Fibroblast of lung (primary cell): ENCODE results near the gene TMEM51. TPM values are rescaled to one million over a fixed set of nuclear protein-coding genes. Genes with fewer than 3 reads are reported as not detected.

ENCODE experiments used
- DNase-seq, 2 donors: peaks; one replicate each; pipeline versions ENCODE4 v3.0.0 to v3.0.0-alpha.2; 2010; ENCODE audit warnings: low read depth in 2 of 2
- H2AFZ ChIP-seq: 2 replicates; pipeline ENCODE4 v1.5.1; 2012; ENCODE audit warnings: low read length, control low read depth, inconsistent platforms
- H3K27ac ChIP-seq: 2 replicates; pipeline ENCODE4 v1.5.1; 2011; ENCODE audit warnings: low read length, control low read depth; ENCODE audit not compliant: insufficient read depth
- H3K27me3 ChIP-seq: 2 replicates; pipeline ENCODE4 v1.5.1; 2011; ENCODE audit warnings: mild to moderate bottlenecking, low read length; ENCODE audit not compliant: control insufficient read depth, insufficient read depth
- H3K36me3 ChIP-seq: 2 replicates; pipeline ENCODE4 v1.5.1; 2011; ENCODE audit warnings: low read length; ENCODE audit not compliant: control insufficient read depth, insufficient read depth
- H3K4me1 ChIP-seq: 2 replicates; pipeline ENCODE4 v1.5.1; 2011; ENCODE audit warnings: low read length; ENCODE audit not compliant: control insufficient read depth, insufficient read depth; ENCODE audit errors: extremely low read depth
- H3K4me2 ChIP-seq: 2 replicates; pipeline ENCODE4 v1.5.1; 2011; ENCODE audit warnings: low read length, control low read depth; ENCODE audit not compliant: insufficient read depth; ENCODE audit errors: extremely low read depth
- H3K4me3 ChIP-seq, 4 experiments: fragments of 200-600 bp in 1 of 4; sonication (generic) in 1 of 4; replicated peaks in 1 of 4; 2 replicates each; pipeline ENCODE4 v1.5.1; 2011 to 2016; ENCODE audit warnings: low read length in 4 of 4, low read depth in 3 of 4, mild to moderate bottlenecking in 3 of 4, control low read depth in 2 of 4, inconsistent platforms in 1 of 4, mixed read lengths in 1 of 4; ENCODE audit not compliant: insufficient read depth in 1 of 4; ENCODE audit errors: control extremely low read depth in 1 of 4
- H3K79me2 ChIP-seq: 2 replicates; pipeline ENCODE4 v1.5.1; 2012; ENCODE audit warnings: mild to moderate bottlenecking, low read length, inconsistent platforms; ENCODE audit not compliant: control insufficient read depth, insufficient read depth
- H3K9ac ChIP-seq: 2 replicates; pipeline ENCODE4 v1.5.1; 2011; ENCODE audit warnings: mild to moderate bottlenecking, low read length, control low read depth; ENCODE audit not compliant: insufficient read depth
- H3K9me3 ChIP-seq: 2 replicates; pipeline ENCODE4 v1.5.1; 2012; ENCODE audit warnings: low read depth, low read length; ENCODE audit not compliant: control insufficient read depth, insufficient read depth
- H4K20me1 ChIP-seq: 2 replicates; pipeline ENCODE4 v1.5.1; 2011; ENCODE audit warnings: low read length; ENCODE audit not compliant: control insufficient read depth, insufficient read depth; ENCODE audit errors: extremely low read depth
- CTCF ChIP-seq, 2 donors: IDR thresholded peaks in 1 of 2; conservative IDR thresholded peaks in 1 of 2; 1 replicate in 1 of 2; 2 replicates in 1 of 2; pipeline ENCODE4 v1.5.1; 2011 to 2012; ENCODE audit warnings: low read length in 2 of 2, control low read depth in 1 of 2, inconsistent platforms in 1 of 2, low read depth in 1 of 2, mild to moderate bottlenecking in 1 of 2
- EZH2 ChIP-seq: IDR thresholded peaks from 2 replicates; pipeline ENCODE4 v1.5.1; 2012; ENCODE audit warnings: low read length, control low read depth, mild to moderate bottlenecking; ENCODE audit errors: missing control alignments
- polyA plus RNA-seq, 2 donors: library from polyadenylated mRNA; depleted of rRNA in 1 of 2; stranded (reverse) in 1 of 2; unstranded in 1 of 2; fragments of >200 nt; gene quantifications; 2 replicates each; pipeline ENCODE4 v1.2.1, GENCODE V29; 2011 to 2012; ENCODE audit warnings: missing spikeins in 1 of 2
- total RNA-seq: library from RNA; depleted of rRNA; stranded (reverse); fragments of >200 nt; gene quantifications from 2 replicates; pipeline ENCODE4 v1.2.1, GENCODE V29; 2014

Gene TMEM51
- total and polyA plus RNA-seq, 2 donors (not counting 1 experiment from before 2014, with no cell fraction given), result 6.1 to 19.0 TPM

GRCh38 chr1:15212216-15212953, 58.8 kb downstream of the TMEM51 start:
- H3K9me3 ChIP-seq, result no peaks in the 10 kb centered on the region
- H3K79me2 ChIP-seq, result no peaks in the 10 kb centered on the region
- no peak overlapping the region for H3K4me3 ChIP-seq
- no peak for TF ChIP-seq CTCF (conservative IDR thresholded peaks at IDR 0.05 in 1 of 2, IDR thresholded peaks at IDR 0.05 in 1 of 2; ENCODE audit: low read depth in 1 of 2, low read length in 2 of 2)
- TF ChIP-seq EZH2, result no peak
- no peak for DNase-seq
- H3K4me2 ChIP-seq, result peak overlapping the region; percentile 62
- peaks cover 1% of the 10 kb centered on the region for H3K36me3 ChIP-seq
- H4K20me1 ChIP-seq, result no peaks in the 10 kb centered on the region
- no peaks in the 10 kb centered on the region for H3K27me3 ChIP-seq
- H3K27ac ChIP-seq, result peak overlapping the region; percentile 22
- no peak overlapping the region for H3K9ac ChIP-seq
- H2AFZ ChIP-seq, result no peak overlapping the region
- peaks cover 30% of the 10 kb centered on the region for H3K4me1 ChIP-seq

GRCh38 chr1:15212954-15213291, 59.4 kb downstream of the TMEM51 start:
- Histone ChIP-seq H3K27ac (peak overlapping the region; percentile 22), H2AFZ (no peak overlapping the region), H3K4me3 (no peak overlapping the region), H3K27me3 (no peaks in the 10 kb centered on the region), H3K36me3 (peaks cover 1% of the 10 kb centered on the region), H3K4me2 (peak overlapping the region; percentile 62), H3K9me3 (no peaks in the 10 kb centered on the region), H4K20me1 (no peaks in the 10 kb centered on the region), H3K79me2 (no peaks in the 10 kb centered on the region), H3K4me1 (peaks cover 30% of the 10 kb centered on the region), H3K9ac (no peak overlapping the region)
- TF ChIP-seq CTCF (conservative IDR thresholded peaks at IDR 0.05 in 1 of 2, IDR thresholded peaks at IDR 0.05 in 1 of 2; ENCODE audit: low read depth in 1 of 2, low read length in 2 of 2), result no peak
- TF ChIP-seq EZH2, result no peak
- no peak for DNase-seq

GRCh38 chr1:15213341-15213821, 59.8 kb downstream of the TMEM51 start:
- Histone ChIP-seq H3K4me1 (peaks cover 30% of the 10 kb centered on the region), H4K20me1 (no peaks in the 10 kb centered on the region), H2AFZ (no peak overlapping the region), H3K36me3 (peaks cover 1% of the 10 kb centered on the region), H3K9me3 (no peaks in the 10 kb centered on the region), H3K4me3 (no peak overlapping the region), H3K27ac (peak overlapping the region; percentile 22), H3K4me2 (peak overlapping the region; percentile 62), H3K27me3 (no peaks in the 10 kb centered on the region), H3K79me2 (no peaks in the 10 kb centered on the region), H3K9ac (no peak overlapping the region)
- DNase-seq, result peak; percentile 29 to 73
- TF ChIP-seq CTCF (conservative IDR thresholded peaks at IDR 0.05 in 1 of 2, IDR thresholded peaks at IDR 0.05 in 1 of 2; ENCODE audit: low read depth in 1 of 2, low read length in 2 of 2) (no peak), EZH2 (no peak)
